GM19397 (cell line): ENCODE measurements around the gene CYB5R4.
"Not testable (repeated sequence)": the region's sequence is repeated elsewhere in the genome, so short reads cannot be mapped to it uniquely, and the experiment has no call there.

Experiments
- ATAC-seq: cut with Tn5 transposase; IDR thresholded peaks from one replicate; pipeline ENCODE4 v1.9.1; 2021; ENCODE audit warnings: mild to moderate bottlenecking, moderate library complexity; ENCODE audit not compliant: unreplicated experiment

The CYB5R4 gene

GRCh38 chr6:83862776-83863471 is 3.4 kb downstream of the CYB5R4 start:
- ATAC-seq = no peak

GRCh38 chr6:83867043-83867442 is 7.6 kb downstream of the CYB5R4 start:
- ATAC-seq = no peak

- no peak for ATAC-seq
Observed at GRCh38 chr6:83867527-83868161, 8.2 kb downstream of the CYB5R4 start.

GRCh38 chr6:83868639-83869038 is 9.2 kb downstream of the CYB5R4 start:
- no peak for ATAC-seq

GRCh38 chr6:83870649-83871048 is 11.2 kb downstream of the CYB5R4 start:
- ATAC-seq = no peak

- ATAC-seq = no peak
Observed at GRCh38 chr6:83872386-83873118, 13.1 kb downstream of the CYB5R4 start.

- no peak for ATAC-seq
Observed at GRCh38 chr6:83873869-83874268, 14.4 kb downstream of the CYB5R4 start.

- ATAC-seq = no peak
Observed at GRCh38 chr6:83875843-83876242, 16.4 kb downstream of the CYB5R4 start.

GRCh38 chr6:83878902-83879644 is 19.6 kb downstream of the CYB5R4 start:
- ATAC-seq = no peak

- no peak for ATAC-seq
Observed at GRCh38 chr6:83879746-83880145, 20.3 kb downstream of the CYB5R4 start.

- ATAC-seq = no peak
Observed at GRCh38 chr6:83883240-83883639, 23.8 kb downstream of the CYB5R4 start.

- ATAC-seq = no peak
Observed at GRCh38 chr6:83884523-83884922, 25.0 kb downstream of the CYB5R4 start.

GRCh38 chr6:83885984-83886383 is 26.5 kb downstream of the CYB5R4 start:
- no peak for ATAC-seq

- no peak for ATAC-seq
Observed at GRCh38 chr6:83889621-83890020, 30.1 kb downstream of the CYB5R4 start.

GRCh38 chr6:83890520-83890919 is 31.0 kb downstream of the CYB5R4 start:
- no peak for ATAC-seq

GRCh38 chr6:83891586-83891985 is 32.1 kb downstream of the CYB5R4 start:
- no peak for ATAC-seq

GRCh38 chr6:83893024-83893423 is 33.5 kb downstream of the CYB5R4 start:
- no peak for ATAC-seq

- not testable (repeated sequence) for ATAC-seq
Observed at GRCh38 chr6:83897094-83897493, 37.6 kb downstream of the CYB5R4 start.

GRCh38 chr6:83901624-83902023 is 42.1 kb downstream of the CYB5R4 start:
- no peak for ATAC-seq

- no peak for ATAC-seq
Observed at GRCh38 chr6:83904395-83904794, 44.9 kb downstream of the CYB5R4 start.

GRCh38 chr6:83905648-83906047 is 46.2 kb downstream of the CYB5R4 start:
- ATAC-seq = no peak
